Activated T-cell treated with anti-CD3 and anti-CD28 coated beads, Interleukin-2, amount 50 U/mL, for 24 hours (primary cell): Measurements from ENCODE around the gene RIBC2.
"Not testable (repeated sequence)": the region's sequence is repeated elsewhere in the genome, so short reads cannot be mapped to it uniquely, and the experiment has no call there.

Experiments used
- DNase-seq: peaks from one replicate; pipeline ENCODE4 v3.0.0-alpha.2; 2020
- H3K27ac Mint-ChIP-seq: 2 replicates; pipeline ENCODE4 v1.8.0; 2020; ENCODE audit warnings: mild to moderate bottlenecking, mixed read lengths
- H3K27me3 Mint-ChIP-seq: 2 replicates; pipeline ENCODE4 v1.8.0; 2020; ENCODE audit warnings: mixed read lengths
- H3K36me3 Mint-ChIP-seq: 2 replicates; pipeline ENCODE4 v1.8.0; 2020; ENCODE audit warnings: low read depth, mixed read lengths
- H3K4me1 Mint-ChIP-seq: 2 replicates; pipeline ENCODE4 v1.8.0; 2020; ENCODE audit warnings: low read depth, mixed read lengths
- H3K4me3 Mint-ChIP-seq: 2 replicates; pipeline ENCODE4 v1.8.0; 2020; ENCODE audit warnings: mild to moderate bottlenecking, moderate library complexity, mixed read lengths
- H3K9me3 Mint-ChIP-seq: 2 replicates; pipeline ENCODE4 v1.8.0; 2020; ENCODE audit warnings: mixed read lengths

RIBC2 gene

DNA sequence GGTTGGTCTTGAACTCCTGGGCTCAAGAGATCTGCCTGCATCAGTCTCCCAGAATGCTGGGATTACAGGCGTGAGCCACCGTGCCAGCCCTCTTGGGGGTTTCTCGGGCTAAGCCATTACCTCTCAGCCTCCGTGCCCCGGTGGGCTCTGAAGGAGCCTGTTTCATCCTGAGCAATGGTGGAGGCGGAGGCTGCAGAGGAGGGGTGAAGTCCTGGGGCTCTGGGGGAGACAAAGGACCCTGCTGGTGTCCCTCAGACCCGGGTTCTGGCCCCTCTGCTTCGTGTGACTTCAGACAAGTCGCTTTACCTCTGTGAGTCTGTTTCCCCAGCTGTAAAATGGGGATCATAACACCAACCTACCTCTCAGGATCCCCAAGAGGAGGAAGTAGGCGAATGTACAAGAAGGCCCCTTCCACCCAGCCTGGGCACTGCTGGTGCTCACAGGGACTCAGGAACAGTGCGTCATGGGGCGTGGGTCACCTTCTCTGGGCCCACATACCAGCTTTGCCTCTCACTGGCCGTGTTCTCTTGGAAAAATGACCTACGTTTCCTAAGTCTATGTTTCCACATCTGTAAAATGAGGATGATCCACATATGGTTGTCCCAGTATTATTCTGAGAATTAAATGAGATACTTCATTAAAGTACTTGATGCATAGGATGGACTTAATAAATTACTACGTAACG lies 36.8 kb downstream of the RIBC2 start:
- Mint-ChIP-seq H3K27ac (no peak overlapping the region), H3K9me3 (no peaks in the 10 kb centered on the region), H3K4me1 (no peaks in the 10 kb centered on the region), H3K36me3 (no peaks in the 10 kb centered on the region), H3K27me3 (peaks cover 8% of the 10 kb centered on the region), H3K4me3 (no peak overlapping the region)
- no peak for DNase-seq

DNA sequence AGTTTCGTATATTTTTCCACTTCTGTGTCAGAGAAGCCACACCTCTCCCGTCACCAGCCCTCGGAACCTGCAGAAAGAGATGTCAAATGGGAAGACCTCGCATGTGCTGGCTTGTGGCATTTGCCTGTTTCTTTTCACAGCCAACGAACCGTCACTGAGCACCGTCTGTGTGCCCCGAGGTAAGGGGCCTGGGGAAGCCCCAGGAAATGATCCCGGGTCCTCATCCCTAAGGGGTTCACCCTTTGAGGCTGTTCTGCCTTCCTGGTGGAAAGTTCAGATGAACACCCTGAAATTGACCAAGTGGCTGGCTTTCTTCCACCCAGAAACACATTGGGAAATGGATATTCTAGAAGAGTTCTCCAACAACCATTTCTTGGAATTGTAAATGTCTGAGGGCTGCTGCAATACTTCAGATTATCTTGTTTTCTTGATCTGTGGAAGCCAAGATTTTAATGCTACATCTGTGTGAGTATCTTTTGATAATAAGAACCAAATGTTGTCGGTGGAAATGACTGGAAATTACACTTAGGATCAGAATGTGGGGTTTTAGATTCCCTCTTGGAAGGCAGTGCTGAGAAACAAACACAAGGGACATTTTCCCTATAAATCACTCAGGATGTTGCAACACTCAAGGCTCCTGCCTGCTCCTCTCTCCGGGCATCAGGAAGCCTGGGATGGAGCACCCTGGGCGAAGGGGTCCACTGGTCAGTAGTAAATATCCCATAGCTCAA lies 37.6 kb downstream of the RIBC2 start:
- DNase-seq: no peak
- Mint-ChIP-seq H3K27ac (no peak overlapping the region), H3K27me3 (peaks cover 8% of the 10 kb centered on the region), H3K36me3 (no peaks in the 10 kb centered on the region), H3K4me3 (no peak overlapping the region), H3K4me1 (no peaks in the 10 kb centered on the region), H3K9me3 (no peaks in the 10 kb centered on the region)

GRCh38 chr22:45451972-45452371 lies 38.5 kb downstream of the RIBC2 start:
- peaks cover 10% of the 10 kb centered on the region for H3K27me3 Mint-ChIP-seq
- no peaks in the 10 kb centered on the region for H3K4me1 Mint-ChIP-seq
- H3K36me3 Mint-ChIP-seq: no peaks in the 10 kb centered on the region
- no peak overlapping the region for H3K4me3 Mint-ChIP-seq
- H3K9me3 Mint-ChIP-seq: no peaks in the 10 kb centered on the region
- H3K27ac Mint-ChIP-seq: no peak overlapping the region
- no peak for DNase-seq

DNA sequence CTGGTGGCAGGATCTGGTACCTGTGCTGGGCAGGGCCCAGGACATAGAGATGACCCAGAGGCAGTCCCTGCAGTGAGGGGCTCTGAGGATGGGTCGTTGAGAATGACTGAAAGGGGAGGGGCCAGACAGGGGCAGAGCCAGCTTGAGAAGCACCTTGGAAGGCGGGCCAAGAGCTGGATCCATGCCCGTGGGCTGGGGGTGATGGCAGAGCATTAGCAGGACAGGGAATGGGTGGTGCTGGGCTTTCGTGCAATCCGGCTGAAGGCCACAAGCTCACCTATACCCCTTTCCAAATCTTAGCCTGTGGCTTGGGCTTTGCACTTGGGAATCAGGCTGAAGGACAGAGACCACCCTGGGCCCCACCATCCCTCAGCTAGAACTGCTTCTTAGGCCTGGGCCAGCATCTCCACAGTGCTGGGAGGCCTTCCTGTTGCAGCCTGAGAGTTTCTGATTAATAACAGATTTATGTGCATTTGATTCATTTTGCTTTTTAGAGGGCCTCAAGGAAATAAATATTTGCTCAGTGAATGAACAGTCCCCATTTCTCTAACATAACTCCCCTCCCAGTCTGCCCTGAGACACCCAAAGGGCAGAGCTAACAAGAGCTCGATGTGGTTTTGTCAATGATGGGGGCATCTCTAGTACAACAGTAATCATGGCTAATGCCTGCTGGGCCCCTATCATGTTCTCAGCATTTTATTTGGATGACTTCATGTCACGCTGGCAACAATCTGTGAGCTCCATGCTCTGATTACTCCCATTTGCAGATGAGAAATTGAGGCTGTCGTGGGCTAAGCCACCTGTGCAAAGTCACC lies 39.3 kb downstream of the RIBC2 start:
- DNase-seq: no peak
- Mint-ChIP-seq H3K4me1 (no peaks in the 10 kb centered on the region), H3K36me3 (no peaks in the 10 kb centered on the region), H3K4me3 (no peak overlapping the region), H3K27ac (no peak overlapping the region), H3K9me3 (no peaks in the 10 kb centered on the region), H3K27me3 (peaks cover 15% of the 10 kb centered on the region)

DNA sequence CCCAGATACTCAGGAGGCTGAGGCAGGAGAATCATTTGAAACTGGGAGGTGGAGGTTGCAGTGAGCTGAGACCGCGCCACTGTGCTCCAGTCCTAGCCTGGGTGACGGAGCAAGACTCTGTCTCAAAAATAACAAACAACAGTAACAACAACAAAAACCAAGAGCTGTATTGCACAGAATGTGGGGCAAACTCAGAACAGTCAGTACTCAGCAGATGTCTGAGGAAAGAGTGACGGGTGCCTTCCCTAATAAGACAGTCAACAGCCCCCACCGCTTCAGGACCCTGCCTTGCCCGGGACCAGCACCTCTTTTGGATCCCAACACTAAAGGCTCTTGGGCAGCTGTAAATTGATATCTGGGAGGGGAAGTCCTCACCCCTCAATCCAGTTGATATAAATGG lies 40.3 kb downstream of the RIBC2 start:
- no peaks in the 10 kb centered on the region for H3K9me3 Mint-ChIP-seq
- H3K4me1 Mint-ChIP-seq: no peaks in the 10 kb centered on the region
- H3K27me3 Mint-ChIP-seq: peaks cover 15% of the 10 kb centered on the region
- no peak overlapping the region for H3K4me3 Mint-ChIP-seq
- H3K27ac Mint-ChIP-seq: no peak overlapping the region
- DNase-seq: no peak
- H3K36me3 Mint-ChIP-seq: no peaks in the 10 kb centered on the region

GRCh38 chr22:45454275-45454674 lies 40.8 kb downstream of the RIBC2 start:
- no peaks in the 10 kb centered on the region for H3K4me1 Mint-ChIP-seq
- H3K4me3 Mint-ChIP-seq: no peak overlapping the region
- H3K36me3 Mint-ChIP-seq: no peaks in the 10 kb centered on the region
- H3K27ac Mint-ChIP-seq: no peak overlapping the region
- no peak for DNase-seq
- peaks cover 15% of the 10 kb centered on the region for H3K27me3 Mint-ChIP-seq
- no peaks in the 10 kb centered on the region for H3K9me3 Mint-ChIP-seq

DNA sequence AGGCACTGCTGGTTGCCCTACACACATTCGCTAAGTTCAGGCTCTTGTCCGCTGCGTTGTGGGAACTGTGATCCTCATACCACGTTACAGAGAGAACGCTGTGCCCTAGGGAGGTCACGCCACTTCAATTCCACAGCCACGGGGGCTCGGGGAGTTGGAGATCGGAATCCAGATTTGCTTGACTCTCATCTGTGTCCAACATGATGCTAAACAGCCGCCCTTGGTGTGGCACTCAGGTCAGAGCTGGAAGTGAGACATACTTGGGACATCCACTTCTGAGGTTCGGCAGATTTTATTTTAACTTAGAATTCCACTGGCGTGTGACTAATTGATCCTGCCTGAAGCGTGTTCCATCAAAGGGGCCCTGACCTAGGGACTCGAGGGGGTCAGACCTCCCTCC lies 41.7 kb downstream of the RIBC2 start:
- H3K27me3 Mint-ChIP-seq: peaks cover 15% of the 10 kb centered on the region
- H3K4me3 Mint-ChIP-seq: no peak overlapping the region
- DNase-seq: no peak
- no peaks in the 10 kb centered on the region for H3K4me1 Mint-ChIP-seq
- no peaks in the 10 kb centered on the region for H3K36me3 Mint-ChIP-seq
- no peaks in the 10 kb centered on the region for H3K9me3 Mint-ChIP-seq
- no peak overlapping the region for H3K27ac Mint-ChIP-seq

- no peaks in the 10 kb centered on the region for H3K36me3 Mint-ChIP-seq
These were observed 42.1 kb downstream of the RIBC2 start for GRCh38 chr22:45455621-45456020.

GRCh38 chr22:45456811-45457210 lies 43.3 kb downstream of the RIBC2 start:
- Mint-ChIP-seq H3K27me3 (peaks cover 13% of the 10 kb centered on the region), H3K36me3 (no peaks in the 10 kb centered on the region), H3K4me1 (no peaks in the 10 kb centered on the region), H3K9me3 (no peaks in the 10 kb centered on the region), H3K27ac (no peak overlapping the region), H3K4me3 (no peak overlapping the region)
- no peak for DNase-seq

More at GRCh38 chr22:45455621-45456020, 42.1 kb downstream of the RIBC2 start:
- peaks cover 15% of the 10 kb centered on the region for H3K27me3 Mint-ChIP-seq
- DNase-seq: no peak
- no peak overlapping the region for H3K27ac Mint-ChIP-seq
- H3K4me1 Mint-ChIP-seq: no peaks in the 10 kb centered on the region
- no peak overlapping the region for H3K4me3 Mint-ChIP-seq
- no peaks in the 10 kb centered on the region for H3K9me3 Mint-ChIP-seq

GRCh38 chr22:45458532-45458931 lies 45.0 kb downstream of the RIBC2 start:
- Mint-ChIP-seq H3K9me3 (no peaks in the 10 kb centered on the region), H3K4me3 (no peak overlapping the region)

GRCh38 chr22:45459235-45459634 lies 45.7 kb downstream of the RIBC2 start:
- Mint-ChIP-seq H3K27me3 (peaks cover 7% of the 10 kb centered on the region), H3K36me3 (no peaks in the 10 kb centered on the region), H3K9me3 (no peaks in the 10 kb centered on the region), H3K4me1 (no peaks in the 10 kb centered on the region), H3K4me3 (no peak overlapping the region), H3K27ac (no peak overlapping the region)
- no peak for DNase-seq

More at GRCh38 chr22:45458532-45458931, 45.0 kb downstream of the RIBC2 start:
- H3K4me1 Mint-ChIP-seq: no peaks in the 10 kb centered on the region
- no peak for DNase-seq
- no peaks in the 10 kb centered on the region for H3K36me3 Mint-ChIP-seq
- peaks cover 7% of the 10 kb centered on the region for H3K27me3 Mint-ChIP-seq
- H3K27ac Mint-ChIP-seq: no peak overlapping the region

DNA sequence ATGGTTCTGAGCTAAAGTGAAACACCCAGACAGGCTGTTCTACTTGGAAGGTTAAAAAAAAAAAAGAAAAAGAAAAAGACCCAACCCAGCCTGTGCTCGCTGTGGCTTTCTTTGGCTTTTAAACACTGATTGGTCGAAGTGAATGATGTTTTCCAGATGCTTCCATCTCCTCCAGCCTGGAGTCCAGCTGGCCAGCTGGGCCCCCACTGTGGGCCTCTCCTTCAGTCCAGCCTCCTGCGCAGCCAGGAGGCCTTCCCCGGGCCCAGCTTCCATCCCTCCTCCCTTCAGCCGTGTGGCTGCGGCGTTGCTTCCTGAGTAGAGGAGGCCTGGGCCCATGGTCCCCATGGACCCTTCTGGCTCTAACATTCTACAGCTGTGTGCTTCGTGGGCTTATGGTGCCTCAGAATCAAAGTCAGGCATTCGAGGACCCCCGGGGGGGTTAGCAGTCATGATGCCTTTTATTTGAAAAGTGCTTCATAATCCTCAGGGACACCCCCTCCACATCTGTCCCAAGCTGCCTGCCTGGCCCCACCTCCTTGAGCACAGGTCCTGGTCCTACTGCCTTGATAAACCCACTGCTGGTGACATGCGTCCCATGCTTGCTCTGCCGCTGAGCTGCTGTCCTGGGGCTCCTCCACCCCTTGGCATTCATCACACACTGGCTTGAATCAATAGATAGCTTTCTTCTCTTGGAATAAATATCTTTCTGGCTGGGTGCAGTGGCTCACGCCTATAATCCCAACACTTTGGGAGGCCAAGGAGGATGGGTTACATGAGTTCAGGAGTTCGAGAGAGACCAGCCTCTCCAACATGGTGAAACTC lies 47.0 kb downstream of the RIBC2 start:
- no peak for DNase-seq
- H3K36me3 Mint-ChIP-seq: no peaks in the 10 kb centered on the region

GRCh38 chr22:45462034-45462655 lies 48.7 kb downstream of the RIBC2 start:
- Mint-ChIP-seq H3K36me3 (no peaks in the 10 kb centered on the region), H3K4me3 (no peak overlapping the region), H3K9me3 (peaks cover 4% of the 10 kb centered on the region), H3K4me1 (no peaks in the 10 kb centered on the region), H3K27ac (no peak overlapping the region), H3K27me3 (peaks cover 12% of the 10 kb centered on the region)
- DNase-seq: no peak

More for the DNA sequence above, 47.0 kb downstream of the RIBC2 start:
- Mint-ChIP-seq H3K27ac (no peak overlapping the region), H3K27me3 (peaks cover 14% of the 10 kb centered on the region), H3K9me3 (no peaks in the 10 kb centered on the region), H3K4me1 (no peaks in the 10 kb centered on the region), H3K4me3 (no peak overlapping the region)

GRCh38 chr22:45463691-45464090 lies 50.2 kb downstream of the RIBC2 start:
- Mint-ChIP-seq H3K27me3 (peaks cover 11% of the 10 kb centered on the region), H3K9me3 (peaks cover 12% of the 10 kb centered on the region)
- not testable (repeated sequence) for H3K27ac Mint-ChIP-seq, H3K4me1 Mint-ChIP-seq, H3K4me3 Mint-ChIP-seq, DNase-seq, H3K36me3 Mint-ChIP-seq
